ENCODE measurements around the gene PI16. TPM values are rescaled to one million over a fixed set of nuclear protein-coding genes. Genes with fewer than 3 reads are reported as not detected.

PI16 gene
- under 1 TPM in 1 of 2 donors, not detected in 1; 0.25 TPM for total RNA-seq
- under 1 TPM; 0.12 to 0.24 TPM for polyA plus RNA-seq

- Histone ChIP-seq H3K4me3 (ENCODE audit: low read depth in 1 of 3, low read length in 3 of 3) (no peak within 1 kb of the TSS), H3K4me1 (ENCODE audit: control insufficient read depth in 4 of 4, insufficient read depth in 4 of 4, low read length in 3 of 4) (no peaks in the 10 kb centered on the region), H3K36me3 (ENCODE audit: control insufficient read depth in 4 of 4, insufficient read depth in 3 of 4, low read depth in 1 of 4, low read length in 3 of 4) (no peaks in the 10 kb centered on the region), H3K27ac (ENCODE audit: low read depth in 1 of 2, low read length in 2 of 2) (no peak within 1 kb of the TSS), H3K27me3 (ENCODE audit: control insufficient read depth in 4 of 4, insufficient read depth in 4 of 4, low read length in 3 of 4) (no peaks in the 10 kb centered on the region), H3K9me3 (ENCODE audit: control insufficient read depth in 4 of 4, low read length in 3 of 4) (no peaks in the 10 kb centered on the region), H3K9ac (ENCODE audit: low read depth in 1 of 2, low read length in 2 of 2) (no peak within 1 kb of the TSS)
- no peak for DNase-seq (ENCODE audit: low spot score)
- TF ChIP-seq ATF3 (IDR thresholded peaks at IDR 0.05) (no peak), GABPA (IDR thresholded peaks at IDR 0.05 in 1 of 2, conservative IDR thresholded peaks at IDR 0.05 in 1 of 2) (no peak)
- 77% methylated on average over 14 of the region's 14 CpGs for WGBS
These were observed at the start of gene PI16 for GRCh38 chr6:36954262-36954931. PI16 (plus strand) TSS chr6:36954738; CDS start chr6:36954761, 23 bp downstream.

GRCh38 chr6:36904851-36905393 lies 49.6 kb upstream of the PI16 start:
- Histone ChIP-seq H3K36me3 (ENCODE audit: control insufficient read depth in 4 of 4, insufficient read depth in 3 of 4, low read depth in 1 of 4, low read length in 3 of 4) (peaks cover 5 to 20% (median 18%) of the 10 kb centered on the region in 4 donors), H3K9ac (ENCODE audit: low read depth in 1 of 2, low read length in 2 of 2) (no peak overlapping the region), H3K4me1 (ENCODE audit: control insufficient read depth in 4 of 4, insufficient read depth in 4 of 4, low read length in 3 of 4) (peaks cover 0 to 13% (median 8%) of the 10 kb centered on the region in 4 donors), H3K27ac (ENCODE audit: low read depth in 1 of 2, low read length in 2 of 2) (no peak overlapping the region), H3K27me3 (ENCODE audit: control insufficient read depth in 4 of 4, insufficient read depth in 4 of 4, low read length in 3 of 4) (no peaks in the 10 kb centered on the region), H3K4me3 (ENCODE audit: low read depth in 1 of 3, low read length in 3 of 3) (no peak overlapping the region), H3K9me3 (ENCODE audit: control insufficient read depth in 4 of 4, low read length in 3 of 4) (no peaks in the 10 kb centered on the region)
- no peak for DNase-seq (ENCODE audit: low spot score)
- WGBS = 99% methylated on average over 5 of the region's 5 CpGs
- TF ChIP-seq SP1 (IDR thresholded peaks at IDR 0.05) (no peak), HNF4A (conservative IDR thresholded peaks at IDR 0.05) (no peak), HNF4G (IDR thresholded peaks at IDR 0.05) (no peak), CTCF (IDR thresholded peaks at IDR 0.05; ENCODE audit: low read depth, low read length, missing input control) (no peak), ZBTB33 (IDR thresholded peaks at IDR 0.05) (no peak), MAX (IDR thresholded peaks at IDR 0.05) (no peak), NR2F2 (IDR thresholded peaks at IDR 0.05) (no peak), GABPA (IDR thresholded peaks at IDR 0.05 in 1 of 2, conservative IDR thresholded peaks at IDR 0.05 in 1 of 2) (no peak), ATF3 (IDR thresholded peaks at IDR 0.05) (no peak), EGR1 (IDR thresholded peaks at IDR 0.05; ENCODE audit: low read depth in 2 of 2) (no peak), FOXA1 (IDR thresholded peaks at IDR 0.05) (no peak), REST (IDR thresholded peaks at IDR 0.05) (no peak), RXRA (IDR thresholded peaks at IDR 0.05) (no peak)
